ENCODE measurements around the gene MME. TPM values are rescaled to one million over a fixed set of nuclear protein-coding genes. Genes with fewer than 3 reads are reported as not detected.
"Not testable (repeated sequence)": the region's sequence is repeated elsewhere in the genome, so short reads cannot be mapped to it uniquely, and the experiment has no call there.

The MME gene
- polyA plus RNA-seq, 1 experiment = 61.7 TPM

DNA sequence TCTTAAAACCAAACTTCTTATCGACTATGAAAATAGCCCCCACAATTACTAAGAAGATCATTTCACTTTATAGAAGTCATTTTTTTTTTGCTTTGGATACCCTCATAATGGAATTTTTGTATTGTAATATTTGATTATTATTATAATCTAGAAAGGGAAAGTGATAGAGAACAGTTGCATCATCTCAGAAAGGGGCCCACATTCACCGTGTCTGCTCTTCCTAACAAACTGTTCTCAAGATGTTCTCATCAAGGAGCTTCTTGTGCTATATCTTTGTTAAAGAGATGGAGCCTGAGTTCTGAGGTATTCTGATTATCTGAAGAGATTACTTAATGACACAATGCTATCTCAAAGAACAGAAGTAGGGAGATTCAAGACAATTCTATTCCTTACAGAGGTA lies 49.3 kb downstream of the MME start:
- Histone ChIP-seq H3K4me3 (ENCODE audit: low read depth, low read length) (no peak overlapping the region), H3K27me3 (ENCODE audit: control insufficient read depth, insufficient read depth, low read length) (no peaks in the 10 kb centered on the region), H3K27ac (ENCODE audit: low read depth, low read length) (no peak overlapping the region), H3K9me3 (ENCODE audit: control insufficient read depth, insufficient read depth, low read length) (no peaks in the 10 kb centered on the region)
- TF ChIP-seq CTCF (IDR thresholded peaks at IDR 0.05; ENCODE audit: low read depth, low read length) = no peak
- POLR2A ChIA-PET = no interaction called here
- DNase-seq (ENCODE audit: low read depth, low spot score) = no peak
- CTCF ChIA-PET = interaction anchor here (0.7 kb wide), 1 partner anchor 29 kb away, joined by 3 read pairs; no protein-coding TSS in a partner anchor

- DNase-seq (ENCODE audit: low read depth, low spot score) = no peak
- H3K4me3 ChIP-seq (ENCODE audit: low read depth, low read length) = no peak overlapping the region
- TF ChIP-seq CTCF (IDR thresholded peaks at IDR 0.05; ENCODE audit: low read depth, low read length) = no peak
These were observed 49.9 kb downstream of the MME start for GRCh38 chr3:155130001-155130400.

GRCh38 chr3:155131104-155131503 lies 51.0 kb downstream of the MME start:
- DNase-seq (ENCODE audit: low read depth, low spot score) = peak; percentile 21
- Histone ChIP-seq H3K27me3 (ENCODE audit: control insufficient read depth, insufficient read depth, low read length) (no peaks in the 10 kb centered on the region), H3K4me3 (ENCODE audit: low read depth, low read length) (no peak overlapping the region), H3K9me3 (ENCODE audit: control insufficient read depth, insufficient read depth, low read length) (no peaks in the 10 kb centered on the region), H3K27ac (ENCODE audit: low read depth, low read length) (no peak overlapping the region)
- ChIA-PET POLR2A (no interaction called here), CTCF (interaction anchor here (0.6 to 1.7 kb wide), 3 partner anchors 192 to 373 kb away, joined by 3 to 4 read pairs (median 4); no protein-coding TSS in a partner anchor)
- no peak for TF ChIP-seq CTCF (IDR thresholded peaks at IDR 0.05; ENCODE audit: low read depth, low read length)

More at GRCh38 chr3:155130001-155130400, 49.9 kb downstream of the MME start:
- H3K9me3 ChIP-seq (ENCODE audit: control insufficient read depth, insufficient read depth, low read length) = no peaks in the 10 kb centered on the region
- H3K27me3 ChIP-seq (ENCODE audit: control insufficient read depth, insufficient read depth, low read length) = no peaks in the 10 kb centered on the region
- H3K27ac ChIP-seq (ENCODE audit: low read depth, low read length) = no peak overlapping the region
- CTCF ChIA-PET = interaction anchor here (1.7 kb wide), 1 partner anchor 372 kb away, joined by 4 read pairs; no protein-coding TSS in a partner anchor
- POLR2A ChIA-PET = no interaction called here

DNA sequence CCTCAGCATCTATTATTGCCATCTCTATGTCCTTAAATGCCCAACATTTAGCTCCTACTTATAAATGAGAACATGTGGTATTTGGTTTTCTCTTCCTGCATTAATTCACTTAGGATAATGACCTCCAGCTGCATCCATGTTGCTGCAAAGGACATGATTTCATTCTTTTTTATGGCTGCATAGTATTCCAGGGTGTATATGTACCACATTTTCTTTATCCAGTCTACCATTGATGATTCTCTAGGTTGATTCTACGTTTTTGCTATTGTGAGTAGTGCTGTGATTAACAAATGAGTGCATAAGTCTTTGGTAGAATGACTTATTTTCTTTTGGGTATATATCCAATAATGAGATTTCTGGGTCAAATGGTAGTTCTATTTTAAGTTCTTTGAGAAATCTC lies 54.2 kb downstream of the MME start:
- POLR2A ChIA-PET; H3K4me3 ChIP-seq (ENCODE audit: low read depth, low read length); H3K27ac ChIP-seq (ENCODE audit: low read depth, low read length); DNase-seq (ENCODE audit: low read depth, low spot score); CTCF ChIA-PET; H3K27me3 ChIP-seq (ENCODE audit: control insufficient read depth, insufficient read depth, low read length); H3K9me3 ChIP-seq (ENCODE audit: control insufficient read depth, insufficient read depth, low read length): not testable (repeated sequence)

- TF ChIP-seq CTCF (IDR thresholded peaks at IDR 0.05; ENCODE audit: low read depth, low read length) = no peak
- no peak for DNase-seq (ENCODE audit: low read depth, low spot score)
- ChIA-PET CTCF (no interaction called here), POLR2A (no interaction called here)
- Histone ChIP-seq H3K27ac (ENCODE audit: low read depth, low read length) (no peak overlapping the region), H3K9me3 (ENCODE audit: control insufficient read depth, insufficient read depth, low read length) (no peaks in the 10 kb centered on the region), H3K4me3 (ENCODE audit: low read depth, low read length) (no peak overlapping the region), H3K27me3 (ENCODE audit: control insufficient read depth, insufficient read depth, low read length) (no peaks in the 10 kb centered on the region)
These were observed 54.9 kb downstream of the MME start for GRCh38 chr3:155135003-155135402.

DNA sequence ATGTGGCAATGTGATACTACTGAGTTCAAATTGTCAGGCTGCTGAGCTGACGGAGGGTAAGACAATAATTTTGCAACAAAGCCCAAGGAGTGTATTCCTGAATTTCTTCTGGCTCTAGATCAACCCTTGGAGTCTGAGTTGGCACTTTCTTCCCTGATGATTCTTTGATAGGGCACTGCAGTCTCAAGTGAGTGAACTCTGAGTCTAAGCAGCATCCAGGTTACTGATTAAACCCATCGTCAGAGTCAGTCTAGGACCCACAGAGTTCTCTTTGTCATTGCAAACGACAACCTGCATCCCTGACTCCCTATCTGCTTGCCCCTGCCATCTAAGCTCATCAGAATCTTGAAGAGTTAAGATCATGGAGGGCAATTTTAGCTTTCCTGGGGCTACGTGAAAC lies 58.6 kb downstream of the MME start:
- POLR2A ChIA-PET = no interaction called here
- H3K4me3 ChIP-seq (ENCODE audit: low read depth, low read length) = no peak overlapping the region
- no peak for TF ChIP-seq CTCF (IDR thresholded peaks at IDR 0.05; ENCODE audit: low read depth, low read length)
- H3K9me3 ChIP-seq (ENCODE audit: control insufficient read depth, insufficient read depth, low read length) = no peaks in the 10 kb centered on the region
- H3K27me3 ChIP-seq (ENCODE audit: control insufficient read depth, insufficient read depth, low read length) = no peaks in the 10 kb centered on the region
- H3K27ac ChIP-seq (ENCODE audit: low read depth, low read length) = no peak overlapping the region
- DNase-seq (ENCODE audit: low read depth, low spot score) = no peak
- CTCF ChIA-PET = interaction anchor here (0.7 to 0.9 kb wide), 2 partner anchors 31 to 257 kb away, joined by 3 read pairs; no protein-coding TSS in a partner anchor

Data from AG04450 (cell line).